ENCODE measurements around the gene CGREF1. TPM values are rescaled to one million over a fixed set of nuclear protein-coding genes. Genes with fewer than 3 reads are reported as not detected.

CGREF1 gene
- total RNA-seq, 1 experiment from 2014 or later = 5.0 TPM

DNA sequence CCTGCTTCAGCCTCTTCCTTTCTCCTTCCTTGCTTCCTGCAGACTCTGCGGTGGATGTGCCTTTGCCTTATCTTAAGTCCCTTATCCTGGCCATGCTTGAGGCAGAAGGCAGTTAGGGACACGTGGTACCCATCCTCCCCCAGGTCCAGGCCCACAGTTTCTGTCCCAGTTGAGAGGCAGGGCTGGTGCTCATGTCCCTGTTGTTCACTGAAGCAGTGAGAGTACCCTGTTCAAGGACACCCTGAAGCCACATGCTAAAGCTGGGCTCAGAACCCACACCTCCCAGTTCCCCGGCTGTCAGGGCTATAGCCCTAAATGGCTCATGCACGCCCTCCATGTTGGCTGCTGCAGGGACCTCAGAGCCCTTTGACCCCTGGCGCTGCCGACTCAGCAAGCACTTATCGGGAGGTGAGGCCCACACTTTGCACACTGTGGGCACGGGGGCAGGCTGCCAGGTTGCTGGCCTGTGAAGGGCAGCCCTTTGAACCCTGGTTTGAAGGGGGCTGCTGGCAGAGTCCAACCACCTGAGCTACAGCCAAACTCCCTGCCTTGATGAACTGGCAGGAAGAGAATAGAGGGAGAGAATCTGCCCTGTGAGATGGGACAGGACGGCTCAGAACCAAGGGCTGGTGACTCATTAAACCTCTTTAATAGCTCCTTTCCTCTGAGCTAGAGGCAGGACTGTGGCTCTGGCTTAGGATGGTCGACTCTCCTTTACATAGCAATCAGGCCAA is 26.1 kb downstream of the CGREF1 start:
- no peak overlapping the region for H3K27ac Mint-ChIP-seq (ENCODE audit: unreplicated experiment)
- Histone ChIP-seq H3K4me1 (peaks cover 30% of the 10 kb centered on the region), H3K9me3 (no peaks in the 10 kb centered on the region), H3K27me3 (replicated peaks; ENCODE audit: control insufficient read depth, insufficient read depth, low read length) (no peaks in the 10 kb centered on the region), H3K4me3 (ENCODE audit: low read depth, low read length) (no peak overlapping the region), H3K36me3 (ENCODE audit: control insufficient read depth, insufficient read depth, low read length) (no peaks in the 10 kb centered on the region)
- POLR2A ChIA-PET = no interaction called here
- peaks cover 11% of the 10 kb centered on the region for H3K4me1 Mint-ChIP-seq (ENCODE audit: low read depth, unreplicated experiment)
- no peaks in the 10 kb centered on the region for H3K9me3 Mint-ChIP-seq (ENCODE audit: unreplicated experiment)
- no peaks in the 10 kb centered on the region for H3K27me3 Mint-ChIP-seq (ENCODE audit: insufficient read depth, unreplicated experiment)
- no peak overlapping the region for H3K4me3 Mint-ChIP-seq (ENCODE audit: unreplicated experiment)
- TF ChIP-seq, protein P1, sequence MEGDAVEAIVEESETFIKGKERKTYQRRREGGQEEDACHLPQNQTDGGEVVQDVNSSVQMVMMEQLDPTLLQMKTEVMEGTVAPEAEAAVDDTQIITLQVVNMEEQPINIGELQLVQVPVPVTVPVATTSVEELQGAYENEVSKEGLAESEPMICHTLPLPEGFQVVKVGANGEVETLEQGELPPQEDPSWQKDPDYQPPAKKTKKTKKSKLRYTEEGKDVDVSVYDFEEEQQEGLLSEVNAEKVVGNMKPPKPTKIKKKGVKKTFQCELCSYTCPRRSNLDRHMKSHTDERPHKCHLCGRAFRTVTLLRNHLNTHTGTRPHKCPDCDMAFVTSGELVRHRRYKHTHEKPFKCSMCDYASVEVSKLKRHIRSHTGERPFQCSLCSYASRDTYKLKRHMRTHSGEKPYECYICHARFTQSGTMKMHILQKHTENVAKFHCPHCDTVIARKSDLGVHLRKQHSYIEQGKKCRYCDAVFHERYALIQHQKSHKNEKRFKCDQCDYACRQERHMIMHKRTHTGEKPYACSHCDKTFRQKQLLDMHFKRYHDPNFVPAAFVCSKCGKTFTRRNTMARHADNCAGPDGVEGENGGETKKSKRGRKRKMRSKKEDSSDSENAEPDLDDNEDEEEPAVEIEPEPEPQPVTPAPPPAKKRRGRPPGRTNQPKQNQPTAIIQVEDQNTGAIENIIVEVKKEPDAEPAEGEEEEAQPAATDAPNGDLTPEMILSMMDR (IDR thresholded peaks at IDR 0.05; ENCODE audit: insufficient read depth in 1 of 2, low read depth in 1 of 2, low read length in 1 of 2, severe bottlenecking in 1 of 2, unreplicated experiment in 1 of 2) = no peak
- no peaks in the 10 kb centered on the region for H3K36me3 Mint-ChIP-seq (ENCODE audit: insufficient read depth, unreplicated experiment)
- intact Hi-C loops (cut with micrococcal nuclease; ENCODE audit: unreplicated experiment) = loop anchor here (10.0 kb wide), 1 partner anchor 192 kb away; the partner anchor contains the start of gene TRIM54
- BruUV-seq (replicated peaks) = no TSS peak
- DNase-seq = no peak
- CTCF ChIA-PET = interaction anchor here (1.6 kb wide), 1 partner anchor 99 kb away, joined by 6 read pairs; no protein-coding TSS in a partner anchor

DNA sequence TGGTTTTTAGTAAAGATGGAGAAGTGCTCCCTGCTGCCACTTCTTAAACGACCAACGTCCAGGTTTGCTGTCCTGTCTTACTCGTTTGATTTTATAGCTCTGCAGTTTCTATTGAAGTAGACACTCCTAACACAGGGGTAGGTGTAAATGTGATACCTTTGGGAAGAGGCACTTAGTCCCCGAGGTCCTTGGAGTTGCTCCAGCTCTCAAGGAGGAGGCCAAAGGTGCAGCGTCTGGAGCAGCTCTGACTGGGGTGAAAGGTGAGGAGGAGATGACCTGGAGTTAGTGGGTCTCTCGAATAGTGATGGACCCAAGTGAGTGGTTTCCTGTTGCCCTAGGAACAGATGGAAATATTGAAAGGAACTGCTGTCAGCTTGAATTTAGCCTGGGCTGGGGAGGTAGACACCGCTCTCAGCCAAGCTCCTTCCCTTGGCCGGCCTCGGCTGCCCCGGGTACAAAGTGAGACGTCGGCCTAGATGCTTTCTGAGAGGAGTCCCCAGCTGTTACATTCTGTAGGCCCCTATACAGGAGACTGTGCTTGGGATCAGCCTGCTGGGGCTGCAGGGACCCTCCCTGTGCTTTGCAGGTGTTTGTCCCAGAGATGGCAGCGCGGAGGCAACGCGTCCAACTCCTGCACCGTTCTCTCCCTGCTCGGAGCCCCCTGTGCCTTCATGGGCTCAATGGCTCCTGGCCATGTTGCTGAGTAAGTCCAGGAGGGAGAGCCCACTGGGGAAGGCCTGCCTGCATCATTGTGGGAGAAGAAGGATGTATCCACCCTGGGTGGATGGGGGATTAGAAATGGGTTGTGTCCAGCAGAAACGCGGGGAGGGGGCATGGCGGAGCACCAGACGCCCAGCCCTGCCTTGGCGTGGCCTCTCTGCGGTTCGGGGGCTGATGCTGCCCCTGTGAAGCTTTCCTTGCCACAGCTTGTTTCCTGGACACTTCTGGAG is 26.9 kb downstream of the CGREF1 start:
- no peaks in the 10 kb centered on the region for H3K27me3 ChIP-seq (replicated peaks; ENCODE audit: control insufficient read depth, insufficient read depth, low read length)
- Mint-ChIP-seq H3K27ac (ENCODE audit: unreplicated experiment) (no peak overlapping the region), H3K4me1 (ENCODE audit: low read depth, unreplicated experiment) (peaks cover 16% of the 10 kb centered on the region), H3K9me3 (ENCODE audit: unreplicated experiment) (no peaks in the 10 kb centered on the region), H3K36me3 (ENCODE audit: insufficient read depth, unreplicated experiment) (no peaks in the 10 kb centered on the region), H3K4me3 (ENCODE audit: unreplicated experiment) (no peak overlapping the region), H3K27me3 (ENCODE audit: insufficient read depth, unreplicated experiment) (no peaks in the 10 kb centered on the region)
- peaks cover 30% of the 10 kb centered on the region for H3K4me1 ChIP-seq
- H3K36me3 ChIP-seq (ENCODE audit: control insufficient read depth, insufficient read depth, low read length) = no peaks in the 10 kb centered on the region
- POLR2A ChIA-PET = no interaction called here
- no TSS peak for BruUV-seq (replicated peaks)
- no peaks in the 10 kb centered on the region for H3K9me3 ChIP-seq
- TF ChIP-seq, protein P1 (IDR thresholded peaks at IDR 0.05; ENCODE audit: insufficient read depth in 1 of 2, low read depth in 1 of 2, low read length in 1 of 2, severe bottlenecking in 1 of 2, unreplicated experiment in 1 of 2) = no peak
- DNase-seq = no peak
- no peak overlapping the region for H3K4me3 ChIP-seq (ENCODE audit: low read depth, low read length)
- CTCF ChIA-PET = interaction anchor here (0.6 kb wide), 1 partner anchor 140 kb away, joined by 3 read pairs; no protein-coding TSS in a partner anchor
- intact Hi-C loops (cut with micrococcal nuclease; ENCODE audit: unreplicated experiment) = loop anchor here (10.0 kb wide), 1 partner anchor 193 kb away; the partner anchor contains the start of gene TRIM54
